Measurements from ENCODE around the gene LHX4. TPM values are rescaled to one million over a fixed set of nuclear protein-coding genes. Genes with fewer than 3 reads are reported as not detected.

Gene LHX4
- total RNA-seq, 3 donors from 2014 or later (not counting 1 experiment from before 2014, with no cell fraction given) = 0.08 TPM; not detected in 2

DNA sequence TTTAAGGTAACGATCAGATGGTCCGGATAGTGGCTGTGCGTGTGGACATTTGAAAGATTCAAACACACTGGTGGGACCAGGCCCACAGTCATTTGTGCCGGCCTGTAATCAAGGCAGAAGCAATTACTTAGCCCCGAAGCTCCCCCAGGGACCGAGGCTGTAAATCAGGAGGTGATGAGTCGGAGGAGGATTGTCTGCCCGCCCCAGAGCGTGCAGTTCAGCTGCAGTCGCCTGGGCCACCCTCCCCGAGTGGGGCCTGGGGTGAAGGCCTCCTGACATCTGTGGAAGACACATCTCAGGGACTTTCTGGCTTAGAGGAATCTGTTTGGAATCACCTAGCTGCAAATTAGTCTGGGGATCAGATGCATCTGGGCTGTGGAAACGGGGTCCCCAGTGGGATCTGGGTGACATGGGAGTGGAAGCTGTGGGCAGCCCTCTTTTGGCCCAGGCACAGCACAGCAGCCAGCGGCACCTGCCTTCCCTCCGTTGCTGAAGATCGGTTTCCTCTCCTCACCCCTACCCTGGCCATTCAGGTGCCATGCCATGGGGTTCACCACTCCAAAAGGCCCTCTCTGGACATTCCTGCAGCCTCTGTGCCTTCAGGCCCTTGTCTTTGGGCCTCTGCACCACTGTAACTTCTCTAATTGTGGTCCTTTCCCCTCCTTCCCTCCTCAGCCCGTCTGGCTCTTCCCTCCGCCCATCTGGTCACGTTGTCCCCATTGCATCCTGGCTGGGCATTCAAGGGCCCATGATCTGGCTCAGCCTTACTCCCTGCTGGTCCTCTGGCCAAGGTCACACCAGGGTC lies 25.7 kb downstream of the LHX4 start:
- Mint-ChIP-seq H3K4me1 (peaks cover 0 to 6% of the 10 kb centered on the region in 2 donors), H3K4me3 (no peak overlapping the region), H3K27ac (no peak overlapping the region), H3K36me3 (no peaks in the 10 kb centered on the region), H3K9me3 (no peaks in the 10 kb centered on the region), H3K27me3 (ENCODE audit: low read depth in 2 of 2) (peaks cover 11 to 35% of the 10 kb centered on the region in 2 donors)
- DNase-seq = no peak
- Histone ChIP-seq H3K4me3 (ENCODE audit: low read length) (no peak overlapping the region), H3K27ac (ENCODE audit: low read length) (no peak overlapping the region), H3K9me3 (ENCODE audit: control insufficient read depth, insufficient read depth, low read length) (no peaks in the 10 kb centered on the region), H3K27me3 (ENCODE audit: control insufficient read depth, insufficient read depth, low read length) (peaks cover 2% of the 10 kb centered on the region), H3K36me3 (ENCODE audit: control insufficient read depth, insufficient read depth, low read length) (no peaks in the 10 kb centered on the region), H3K4me1 (ENCODE audit: control insufficient read depth, insufficient read depth, low read length) (no peaks in the 10 kb centered on the region)
- intact Hi-C loops (cut with micrococcal nuclease) = no loop called here
- no peak for ATAC-seq
- TF ChIP-seq, protein P1, sequence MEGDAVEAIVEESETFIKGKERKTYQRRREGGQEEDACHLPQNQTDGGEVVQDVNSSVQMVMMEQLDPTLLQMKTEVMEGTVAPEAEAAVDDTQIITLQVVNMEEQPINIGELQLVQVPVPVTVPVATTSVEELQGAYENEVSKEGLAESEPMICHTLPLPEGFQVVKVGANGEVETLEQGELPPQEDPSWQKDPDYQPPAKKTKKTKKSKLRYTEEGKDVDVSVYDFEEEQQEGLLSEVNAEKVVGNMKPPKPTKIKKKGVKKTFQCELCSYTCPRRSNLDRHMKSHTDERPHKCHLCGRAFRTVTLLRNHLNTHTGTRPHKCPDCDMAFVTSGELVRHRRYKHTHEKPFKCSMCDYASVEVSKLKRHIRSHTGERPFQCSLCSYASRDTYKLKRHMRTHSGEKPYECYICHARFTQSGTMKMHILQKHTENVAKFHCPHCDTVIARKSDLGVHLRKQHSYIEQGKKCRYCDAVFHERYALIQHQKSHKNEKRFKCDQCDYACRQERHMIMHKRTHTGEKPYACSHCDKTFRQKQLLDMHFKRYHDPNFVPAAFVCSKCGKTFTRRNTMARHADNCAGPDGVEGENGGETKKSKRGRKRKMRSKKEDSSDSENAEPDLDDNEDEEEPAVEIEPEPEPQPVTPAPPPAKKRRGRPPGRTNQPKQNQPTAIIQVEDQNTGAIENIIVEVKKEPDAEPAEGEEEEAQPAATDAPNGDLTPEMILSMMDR (IDR thresholded peaks at IDR 0.05) = no peak
- 87% methylated on average over 18 of the region's 18 CpGs for WGBS (ENCODE audit: insufficient coverage)

DNA sequence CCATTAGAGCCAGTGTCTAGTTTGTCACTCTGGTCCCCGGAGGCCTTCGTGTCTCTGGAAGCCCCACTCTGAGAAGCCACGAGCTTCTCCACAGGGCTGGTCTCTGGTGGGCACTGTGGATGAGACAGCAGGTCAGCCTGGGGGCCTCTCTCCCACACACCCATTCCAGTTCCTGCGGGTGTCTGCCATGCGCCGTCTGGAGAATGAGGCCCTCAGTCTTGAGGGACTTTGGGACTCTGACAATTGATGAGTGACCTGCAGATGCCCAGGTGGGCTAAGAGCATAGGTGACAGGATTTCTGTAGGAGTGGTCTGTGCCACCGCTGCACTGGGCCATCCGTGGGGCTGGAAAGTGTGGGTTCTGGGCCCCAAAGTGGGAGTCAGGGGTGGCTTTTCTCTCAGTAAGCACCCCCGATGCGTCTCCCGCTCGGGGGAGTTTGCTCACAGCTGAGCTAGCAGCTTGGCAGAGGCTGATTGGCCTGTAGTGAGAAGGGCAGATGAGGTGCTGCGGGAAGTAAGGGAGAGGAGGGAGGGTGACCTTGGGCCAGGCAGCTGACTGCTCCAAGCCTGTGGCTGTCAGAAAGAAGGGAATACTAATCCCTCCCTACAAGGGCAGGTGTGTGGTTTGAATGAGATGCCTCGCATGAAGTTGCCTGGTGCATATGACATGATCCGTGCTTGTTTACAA lies 26.4 kb downstream of the LHX4 start:
- intact Hi-C loops (cut with micrococcal nuclease) = no loop called here
- Histone ChIP-seq H3K9me3 (ENCODE audit: control insufficient read depth, insufficient read depth, low read length) (no peaks in the 10 kb centered on the region), H3K4me1 (ENCODE audit: control insufficient read depth, insufficient read depth, low read length) (no peaks in the 10 kb centered on the region), H3K36me3 (ENCODE audit: control insufficient read depth, insufficient read depth, low read length) (no peaks in the 10 kb centered on the region), H3K27ac (ENCODE audit: low read length) (no peak overlapping the region), H3K27me3 (ENCODE audit: control insufficient read depth, insufficient read depth, low read length) (peaks cover 2% of the 10 kb centered on the region), H3K4me3 (ENCODE audit: low read length) (no peak overlapping the region)
- TF ChIP-seq, protein P1 (IDR thresholded peaks at IDR 0.05) = no peak
- H3K4me3 Mint-ChIP-seq = no peak overlapping the region
- no peak overlapping the region for H3K27ac Mint-ChIP-seq
- DNase-seq (no peak), ATAC-seq (no peak)
- peaks cover 0 to 6% of the 10 kb centered on the region in 2 donors for H3K4me1 Mint-ChIP-seq
- no peaks in the 10 kb centered on the region for H3K36me3 Mint-ChIP-seq
- no peaks in the 10 kb centered on the region for H3K9me3 Mint-ChIP-seq
- H3K27me3 Mint-ChIP-seq (ENCODE audit: low read depth in 2 of 2) = peaks cover 11 to 35% of the 10 kb centered on the region in 2 donors
- 92% methylated on average over 15 of the region's 15 CpGs for WGBS (ENCODE audit: insufficient coverage)

DNA sequence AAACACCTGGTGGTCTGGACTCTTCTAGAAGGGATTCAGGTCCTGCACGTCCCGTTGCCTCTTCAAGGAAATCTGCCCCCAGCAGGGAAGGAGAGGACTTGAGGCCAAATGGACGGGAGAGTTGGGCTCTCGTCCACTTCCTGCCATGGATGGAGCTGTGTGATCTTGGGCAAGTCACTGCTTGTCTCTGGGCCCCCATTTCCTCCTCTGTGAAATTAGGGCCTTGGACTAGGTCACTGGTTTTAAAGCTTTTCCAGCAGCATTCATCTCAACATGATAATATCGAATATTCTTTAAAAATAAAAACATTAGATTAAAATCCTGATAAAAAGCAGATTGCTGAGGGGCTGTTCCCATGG lies 26.9 kb downstream of the LHX4 start:
- no peaks in the 10 kb centered on the region for H3K4me1 ChIP-seq (ENCODE audit: control insufficient read depth, insufficient read depth, low read length)
- no peaks in the 10 kb centered on the region for H3K36me3 Mint-ChIP-seq
- H3K9me3 Mint-ChIP-seq = no peaks in the 10 kb centered on the region
- H3K36me3 ChIP-seq (ENCODE audit: control insufficient read depth, insufficient read depth, low read length) = no peaks in the 10 kb centered on the region
- H3K9me3 ChIP-seq (ENCODE audit: control insufficient read depth, insufficient read depth, low read length) = no peaks in the 10 kb centered on the region
- H3K27me3 ChIP-seq (ENCODE audit: control insufficient read depth, insufficient read depth, low read length) = peaks cover 2% of the 10 kb centered on the region
- TF ChIP-seq, protein P1 (IDR thresholded peaks at IDR 0.05) = no peak
- DNase-seq (no peak), ATAC-seq (no peak)
- H3K27ac ChIP-seq (ENCODE audit: low read length) = no peak overlapping the region
- peaks cover 11 to 35% of the 10 kb centered on the region in 2 donors for H3K27me3 Mint-ChIP-seq (ENCODE audit: low read depth in 2 of 2)
- WGBS (ENCODE audit: insufficient coverage) = 83% methylated on average over 4 of the region's 5 CpGs
- H3K4me3 Mint-ChIP-seq = no peak overlapping the region
- H3K4me1 Mint-ChIP-seq = peaks cover 0 to 6% of the 10 kb centered on the region in 2 donors
- intact Hi-C loops (cut with micrococcal nuclease) = no loop called here
- no peak overlapping the region for H3K27ac Mint-ChIP-seq
- H3K4me3 ChIP-seq (ENCODE audit: low read length) = no peak overlapping the region

Measured in natural killer cell (primary cell).